ENCODE measurements around the gene NINL. TPM values are rescaled to one million over a fixed set of nuclear protein-coding genes. Genes with fewer than 3 reads are reported as not detected.

Gene NINL
- total and polyA plus RNA-seq, 4 donors: 13.1 to 50.6 (median 31.2) TPM

DNA sequence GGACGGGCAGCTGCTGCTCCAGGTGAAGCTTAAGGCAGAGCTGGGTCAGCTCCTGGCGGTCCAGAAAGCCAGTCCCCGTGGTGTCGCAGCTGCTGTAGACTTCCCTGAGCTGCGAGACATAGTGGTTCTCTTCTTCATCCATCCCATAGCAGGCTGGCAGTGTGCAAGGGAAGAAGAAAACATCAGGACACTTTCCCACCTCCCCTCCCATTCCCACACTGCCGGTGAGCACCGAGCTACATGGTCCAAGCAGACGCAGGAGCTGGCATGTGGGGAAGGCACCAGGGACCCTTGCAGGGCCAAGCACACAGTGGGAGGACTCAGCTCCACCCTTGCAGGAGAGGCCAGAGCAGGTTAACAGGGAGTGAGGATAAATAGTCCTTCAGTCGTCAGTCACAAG is 58.9 kb downstream of the NINL start:
- H3K36me3 ChIP-seq (ENCODE audit: control insufficient read depth, insufficient read depth, low read length): peaks cover 22% of the 10 kb centered on the region
- H3K9me3 ChIP-seq (ENCODE audit: control insufficient read depth, insufficient read depth, low read length): no peaks in the 10 kb centered on the region
- H3K4me3 ChIP-seq (ENCODE audit: low read depth, low read length): no peak overlapping the region
- WGBS (ENCODE audit: insufficient coverage): 95% methylated on average over 4 of the region's 9 CpGs
- no peak overlapping the region for H3K27ac ChIP-seq (ENCODE audit: low read depth, low read length)
- DNase-seq (ENCODE audit: low read depth in 4 of 6, low spot score in 6 of 6): no peak
- no peaks in the 10 kb centered on the region for H3K27me3 ChIP-seq (ENCODE audit: control insufficient read depth, insufficient read depth, low read length)
- peaks cover 5% of the 10 kb centered on the region for H3K4me1 ChIP-seq (ENCODE audit: control insufficient read depth, insufficient read depth, low read length)

DNA sequence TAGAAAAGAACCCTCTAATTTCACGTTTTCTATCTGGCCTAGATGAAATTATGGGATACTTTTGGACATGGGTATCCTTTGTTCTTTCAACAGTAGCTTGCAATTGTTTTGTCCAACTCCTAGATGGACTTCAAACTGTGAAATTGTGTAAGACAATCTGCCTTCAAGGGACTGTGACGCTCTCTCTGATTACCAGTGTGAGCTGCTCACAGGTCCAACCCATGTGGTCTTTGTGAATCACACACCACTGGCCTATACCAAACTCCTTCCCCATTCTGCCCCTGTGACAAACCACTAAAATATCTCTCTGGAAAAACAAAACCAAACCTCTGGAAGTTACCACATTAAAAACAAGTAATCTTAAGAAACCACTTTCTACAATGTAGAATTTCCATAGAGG is 59.5 kb downstream of the NINL start:
- H3K27ac ChIP-seq (ENCODE audit: low read depth, low read length): no peak overlapping the region
- peaks cover 22% of the 10 kb centered on the region for H3K36me3 ChIP-seq (ENCODE audit: control insufficient read depth, insufficient read depth, low read length)
- H3K27me3 ChIP-seq (ENCODE audit: control insufficient read depth, insufficient read depth, low read length): no peaks in the 10 kb centered on the region
- H3K4me1 ChIP-seq (ENCODE audit: control insufficient read depth, insufficient read depth, low read length): peaks cover 4% of the 10 kb centered on the region
- DNase-seq (ENCODE audit: low read depth in 4 of 6, low spot score in 6 of 6): no peak
- WGBS (ENCODE audit: insufficient coverage): 90% methylated on average over 1 of the region's 2 CpGs
- no peak overlapping the region for H3K4me3 ChIP-seq (ENCODE audit: low read depth, low read length)
- H3K9me3 ChIP-seq (ENCODE audit: control insufficient read depth, insufficient read depth, low read length): no peaks in the 10 kb centered on the region

DNA sequence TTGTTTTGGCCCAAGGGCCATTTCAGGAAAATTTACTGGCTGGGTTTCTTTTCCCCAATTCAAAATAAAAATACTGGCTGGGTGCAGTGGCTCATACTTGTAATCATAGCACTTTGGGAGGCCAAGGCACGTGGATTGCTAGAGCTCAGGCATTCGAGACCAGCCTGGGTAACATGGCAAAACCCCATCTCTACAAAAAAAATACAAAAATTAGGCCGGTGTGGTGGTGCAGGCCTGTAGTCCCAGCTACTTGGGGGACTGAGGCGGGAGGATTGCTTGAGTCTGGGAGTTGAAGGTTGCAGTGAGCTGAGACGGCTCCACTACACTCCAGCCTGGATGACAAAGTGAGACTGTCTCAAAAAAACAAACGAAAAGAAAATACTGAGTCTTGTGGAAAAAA is 60.0 kb downstream of the NINL start:
- peaks cover 22% of the 10 kb centered on the region for H3K36me3 ChIP-seq (ENCODE audit: control insufficient read depth, insufficient read depth, low read length)
- no peak overlapping the region for H3K4me3 ChIP-seq (ENCODE audit: low read depth, low read length)
- H3K4me1 ChIP-seq (ENCODE audit: control insufficient read depth, insufficient read depth, low read length): peaks cover 4% of the 10 kb centered on the region
- no peaks in the 10 kb centered on the region for H3K27me3 ChIP-seq (ENCODE audit: control insufficient read depth, insufficient read depth, low read length)
- no CpG with 5 or more reads among the region's 6 CpGs for WGBS (ENCODE audit: insufficient coverage)
- H3K9me3 ChIP-seq (ENCODE audit: control insufficient read depth, insufficient read depth, low read length): no peaks in the 10 kb centered on the region
- no peak overlapping the region for H3K27ac ChIP-seq (ENCODE audit: low read depth, low read length)
- no peak for DNase-seq (ENCODE audit: low read depth in 4 of 6, low spot score in 6 of 6)

DNA sequence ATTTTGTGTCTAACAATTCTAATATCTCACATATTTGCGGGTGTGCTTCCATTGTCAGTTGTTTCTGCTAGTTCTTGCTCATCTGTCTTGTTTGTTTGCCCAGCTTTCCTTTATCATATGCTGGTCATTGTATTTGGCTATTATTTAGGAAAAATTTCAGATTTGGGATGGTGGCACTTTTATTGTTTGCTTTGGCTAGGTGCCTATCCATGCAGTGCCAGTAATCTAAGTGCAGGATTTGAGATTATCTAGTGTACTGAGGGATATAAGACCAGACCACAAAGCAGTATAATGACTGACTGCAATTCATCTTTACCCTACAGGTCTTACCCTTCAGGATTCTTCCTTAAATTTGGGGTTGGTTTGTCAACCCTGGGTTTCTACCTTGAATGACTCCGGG is 63.9 kb downstream of the NINL start:
- WGBS (ENCODE audit: insufficient coverage): 100% methylated on average over 1 of the region's 2 CpGs

DNA sequence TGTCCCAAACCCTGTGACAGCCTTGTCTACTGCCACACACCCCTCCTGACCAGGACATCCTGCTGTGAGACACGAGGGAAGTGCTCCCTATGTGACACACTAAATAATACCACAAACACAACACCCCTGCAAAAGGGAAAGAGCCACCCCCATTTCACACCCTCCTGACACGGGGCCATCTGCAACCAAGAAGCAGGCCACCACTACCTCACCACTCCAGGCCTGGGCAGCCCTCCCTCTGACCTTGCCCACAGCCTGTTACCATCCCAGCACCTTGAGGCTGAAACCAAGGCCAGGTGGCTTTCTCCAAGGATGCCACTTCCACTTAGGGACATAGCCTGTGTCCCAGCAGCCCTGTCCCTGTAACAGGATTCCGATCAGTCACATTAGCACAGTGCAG is 68.2 kb downstream of the NINL start:
- Histone ChIP-seq H3K36me3 (ENCODE audit: control insufficient read depth, insufficient read depth, low read length) (peaks cover 26% of the 10 kb centered on the region), H3K4me1 (ENCODE audit: control insufficient read depth, insufficient read depth, low read length) (no peaks in the 10 kb centered on the region), H3K27ac (ENCODE audit: low read depth, low read length) (no peak overlapping the region), H3K9me3 (ENCODE audit: control insufficient read depth, insufficient read depth, low read length) (peaks cover 14% of the 10 kb centered on the region), H3K4me3 (ENCODE audit: low read depth, low read length) (no peak overlapping the region), H3K27me3 (ENCODE audit: control insufficient read depth, insufficient read depth, low read length) (no peaks in the 10 kb centered on the region)
- DNase-seq (ENCODE audit: low read depth in 4 of 6, low spot score in 6 of 6): no peak
- 93% methylated on average over 3 of the region's 3 CpGs for WGBS (ENCODE audit: insufficient coverage)

More for the DNA sequence above, 63.9 kb downstream of the NINL start:
- Histone ChIP-seq H3K27me3 (ENCODE audit: control insufficient read depth, insufficient read depth, low read length) (no peaks in the 10 kb centered on the region), H3K27ac (ENCODE audit: low read depth, low read length) (no peak overlapping the region), H3K4me1 (ENCODE audit: control insufficient read depth, insufficient read depth, low read length) (no peaks in the 10 kb centered on the region), H3K9me3 (ENCODE audit: control insufficient read depth, insufficient read depth, low read length) (no peaks in the 10 kb centered on the region), H3K4me3 (ENCODE audit: low read depth, low read length) (no peak overlapping the region), H3K36me3 (ENCODE audit: control insufficient read depth, insufficient read depth, low read length) (peaks cover 28% of the 10 kb centered on the region)
- no peak for DNase-seq (ENCODE audit: low read depth in 4 of 6, low spot score in 6 of 6)

DNA sequence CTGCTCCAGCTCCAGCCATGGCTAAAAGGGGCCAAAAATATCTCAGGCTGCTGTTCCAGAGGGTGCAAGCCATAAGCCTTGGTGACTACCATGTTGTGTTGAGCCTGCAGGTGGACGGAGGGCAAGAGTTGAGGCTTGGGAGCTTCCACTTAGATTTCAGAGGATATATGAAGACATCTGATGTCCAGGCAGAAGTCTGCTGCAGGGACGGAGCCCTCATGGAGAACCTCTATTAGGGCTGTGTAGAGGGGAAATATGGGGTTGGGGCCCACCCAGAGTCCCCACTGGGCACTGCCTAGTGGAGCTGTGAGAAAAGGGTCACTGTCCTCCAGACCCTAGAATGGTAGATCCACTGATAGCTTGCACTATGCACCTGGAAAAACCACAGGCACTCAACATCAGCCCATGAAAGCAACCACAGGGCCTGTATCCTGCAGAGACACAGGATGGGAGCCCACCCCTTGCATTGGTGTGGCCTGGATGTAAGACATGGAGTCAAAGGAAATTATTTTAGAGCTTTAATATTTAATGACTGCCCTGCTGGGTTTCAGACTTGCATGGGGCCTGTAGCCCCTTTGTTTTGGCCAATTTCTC is 70.5 kb downstream of the NINL start:
- DNase-seq (ENCODE audit: low read depth in 4 of 6, low spot score in 6 of 6): no peak
- H3K4me1 ChIP-seq (ENCODE audit: control insufficient read depth, insufficient read depth, low read length): no peaks in the 10 kb centered on the region
- WGBS (ENCODE audit: insufficient coverage): 96% methylated on average over 2 of the region's 2 CpGs
- H3K9me3 ChIP-seq (ENCODE audit: control insufficient read depth, insufficient read depth, low read length): peaks cover 14% of the 10 kb centered on the region
- H3K36me3 ChIP-seq (ENCODE audit: control insufficient read depth, insufficient read depth, low read length): peaks cover 45% of the 10 kb centered on the region
- no peak overlapping the region for H3K27ac ChIP-seq (ENCODE audit: low read depth, low read length)
- H3K4me3 ChIP-seq (ENCODE audit: low read depth, low read length): no peak overlapping the region
- no peaks in the 10 kb centered on the region for H3K27me3 ChIP-seq (ENCODE audit: control insufficient read depth, insufficient read depth, low read length)

DNA sequence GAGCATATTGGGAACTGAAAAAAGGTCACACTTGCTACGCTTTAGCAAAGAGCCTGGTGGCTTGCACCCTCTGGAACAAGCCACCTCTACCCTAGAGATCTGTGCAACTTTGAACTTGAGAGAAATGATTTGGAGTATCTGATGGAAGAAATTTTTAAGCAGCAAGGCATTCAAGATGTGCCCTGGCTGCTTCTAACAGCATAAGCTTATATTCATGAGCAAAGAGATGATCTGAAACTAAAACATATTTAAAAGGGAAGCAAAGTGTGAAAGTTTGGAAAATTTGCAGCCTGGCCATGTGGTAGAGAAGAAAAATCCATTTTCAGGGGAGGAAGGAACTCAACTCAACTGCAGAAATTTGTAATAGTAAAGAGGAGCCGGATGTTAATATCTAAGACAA is 71.1 kb downstream of the NINL start:
- no peak overlapping the region for H3K4me3 ChIP-seq (ENCODE audit: low read depth, low read length)
- H3K27ac ChIP-seq (ENCODE audit: low read depth, low read length): no peak overlapping the region
- peaks cover 14% of the 10 kb centered on the region for H3K9me3 ChIP-seq (ENCODE audit: control insufficient read depth, insufficient read depth, low read length)
- 100% methylated on average over 1 of the region's 2 CpGs for whole genome bisulfite sequencing (ENCODE audit: insufficient coverage)
- no peaks in the 10 kb centered on the region for H3K4me1 ChIP-seq (ENCODE audit: control insufficient read depth, insufficient read depth, low read length)
- H3K36me3 ChIP-seq (ENCODE audit: control insufficient read depth, insufficient read depth, low read length): peaks cover 51% of the 10 kb centered on the region
- DNase-seq (ENCODE audit: low read depth in 4 of 6, low spot score in 6 of 6): no peak
- H3K27me3 ChIP-seq (ENCODE audit: control insufficient read depth, insufficient read depth, low read length): no peaks in the 10 kb centered on the region

DNA sequence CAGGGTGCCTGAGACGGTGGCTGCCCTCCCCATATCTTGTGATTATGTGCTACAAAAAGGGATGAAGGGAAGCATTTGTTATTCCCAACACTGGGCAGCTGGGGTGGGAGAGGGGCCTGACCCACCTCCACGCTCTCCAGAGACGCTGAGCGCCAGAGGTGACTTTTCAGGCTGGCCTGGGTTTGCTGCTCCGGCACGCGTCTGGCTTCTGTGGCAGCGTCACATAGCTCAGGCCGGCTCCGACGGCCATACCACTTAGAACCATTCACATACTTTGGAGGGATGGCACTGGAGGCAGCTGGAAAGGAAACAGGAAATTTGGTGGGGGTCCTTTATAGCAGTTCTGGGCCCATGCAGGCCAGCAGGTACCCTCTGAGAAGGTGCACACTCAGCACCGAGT is 72.6 kb downstream of the NINL start:
- H3K4me1 ChIP-seq (ENCODE audit: control insufficient read depth, insufficient read depth, low read length): no peaks in the 10 kb centered on the region
- no peaks in the 10 kb centered on the region for H3K27me3 ChIP-seq (ENCODE audit: control insufficient read depth, insufficient read depth, low read length)
- H3K36me3 ChIP-seq (ENCODE audit: control insufficient read depth, insufficient read depth, low read length): peaks cover 64% of the 10 kb centered on the region
- no peak overlapping the region for H3K27ac ChIP-seq (ENCODE audit: low read depth, low read length)
- H3K4me3 ChIP-seq (ENCODE audit: low read depth, low read length): no peak overlapping the region
- WGBS (ENCODE audit: insufficient coverage): 94% methylated on average over 5 of the region's 12 CpGs
- H3K9me3 ChIP-seq (ENCODE audit: control insufficient read depth, insufficient read depth, low read length): peaks cover 14% of the 10 kb centered on the region
- DNase-seq (ENCODE audit: low read depth in 4 of 6, low spot score in 6 of 6): no peak

DNA sequence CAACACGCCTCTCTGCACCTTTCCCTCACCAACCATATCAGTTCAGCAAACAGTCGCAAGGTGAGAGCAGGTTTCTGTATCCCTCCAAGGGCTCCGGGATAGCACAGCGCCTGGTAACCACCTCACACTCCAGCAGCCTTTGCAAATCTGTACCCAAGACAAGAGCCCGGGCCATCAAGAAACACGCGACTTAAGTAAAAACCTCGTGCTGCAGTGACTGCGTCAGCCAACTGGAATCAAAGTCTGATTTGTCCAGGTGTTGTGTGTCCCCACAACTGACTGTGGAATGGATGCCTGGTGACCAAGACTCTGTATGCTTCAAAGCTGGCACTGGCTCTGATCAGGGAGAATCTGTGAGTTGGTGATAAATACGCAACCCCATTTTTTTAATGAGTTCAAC is 74.1 kb downstream of the NINL start:
- H3K4me1 ChIP-seq (ENCODE audit: control insufficient read depth, insufficient read depth, low read length): no peaks in the 10 kb centered on the region
- no peak overlapping the region for H3K27ac ChIP-seq (ENCODE audit: low read depth, low read length)
- 100% methylated on average over 9 of the region's 10 CpGs for WGBS (ENCODE audit: insufficient coverage)
- no peak for DNase-seq (ENCODE audit: low read depth in 4 of 6, low spot score in 6 of 6)
- peaks cover 14% of the 10 kb centered on the region for H3K9me3 ChIP-seq (ENCODE audit: control insufficient read depth, insufficient read depth, low read length)
- no peaks in the 10 kb centered on the region for H3K27me3 ChIP-seq (ENCODE audit: control insufficient read depth, insufficient read depth, low read length)
- no peak overlapping the region for H3K4me3 ChIP-seq (ENCODE audit: low read depth, low read length)
- peaks cover 58% of the 10 kb centered on the region for H3K36me3 ChIP-seq (ENCODE audit: control insufficient read depth, insufficient read depth, low read length)

DNA sequence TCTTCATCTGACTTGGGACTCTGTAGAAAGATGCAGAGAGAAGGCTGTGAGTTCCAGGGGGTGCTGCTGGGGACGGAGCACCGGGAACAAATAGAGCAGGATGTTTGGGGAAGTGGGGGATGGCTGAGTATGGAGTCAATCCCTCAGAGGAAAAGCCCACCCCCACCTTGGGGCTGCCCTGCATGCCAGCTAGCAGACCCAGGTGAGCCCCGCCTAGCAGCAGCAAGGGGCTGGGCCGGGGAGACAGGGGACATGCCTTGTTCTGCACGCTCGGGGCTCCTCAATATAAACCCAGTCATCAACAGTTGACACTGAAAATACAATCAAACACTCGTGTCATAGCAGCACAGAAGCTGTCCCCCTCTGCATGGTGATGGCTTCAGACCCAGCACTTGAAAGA is 74.6 kb downstream of the NINL start:
- WGBS (ENCODE audit: insufficient coverage): 91% methylated on average over 7 of the region's 7 CpGs
- H3K36me3 ChIP-seq (ENCODE audit: control insufficient read depth, insufficient read depth, low read length): peaks cover 60% of the 10 kb centered on the region
- no peaks in the 10 kb centered on the region for H3K4me1 ChIP-seq (ENCODE audit: control insufficient read depth, insufficient read depth, low read length)

More for the DNA sequence above, 74.6 kb downstream of the NINL start:
- H3K27ac ChIP-seq (ENCODE audit: low read depth, low read length): no peak overlapping the region
- peaks cover 14% of the 10 kb centered on the region for H3K9me3 ChIP-seq (ENCODE audit: control insufficient read depth, insufficient read depth, low read length)
- H3K27me3 ChIP-seq (ENCODE audit: control insufficient read depth, insufficient read depth, low read length): no peaks in the 10 kb centered on the region
- no peak for DNase-seq (ENCODE audit: low read depth in 4 of 6, low spot score in 6 of 6)
- H3K4me3 ChIP-seq (ENCODE audit: low read depth, low read length): no peak overlapping the region

All from spinal cord (tissue), 10 donors.